Type B pancreatic cell (in vitro differentiated cells): ENCODE results near the gene MRM3. TPM values are rescaled to one million over a fixed set of nuclear protein-coding genes. Genes with fewer than 3 reads are reported as not detected.
"Not testable (repeated sequence)": the region's sequence is repeated elsewhere in the genome, so short reads cannot be mapped to it uniquely, and the experiment has no call there.

Source experiments
- DNase-seq: peaks from one replicate; pipeline ENCODE4 v3.0.0; 2021; ENCODE audit warnings: mixed read lengths; ENCODE audit not compliant: unreplicated experiment; ENCODE audit errors: extremely low spot score
- H3K27ac Mint-ChIP-seq: 2 replicates; pipeline ENCODE4 v1.8.0; 2021; ENCODE audit warnings: mild to moderate bottlenecking, mixed read lengths
- H3K27me3 Mint-ChIP-seq: 2 replicates; pipeline ENCODE4 v1.8.0; 2021; ENCODE audit warnings: mixed read lengths
- H3K36me3 Mint-ChIP-seq: 2 replicates; pipeline ENCODE4 v1.8.0; 2021; ENCODE audit warnings: mixed read lengths
- H3K4me1 Mint-ChIP-seq: one replicate; pipeline ENCODE4 v1.8.0; 2021; ENCODE audit warnings: mixed read lengths; ENCODE audit not compliant: unreplicated experiment
- H3K4me3 Mint-ChIP-seq: 2 replicates; pipeline ENCODE4 v1.8.0; 2021; ENCODE audit warnings: mild to moderate bottlenecking, mixed read lengths
- H3K9me3 Mint-ChIP-seq: 2 replicates; pipeline ENCODE4 v1.8.0; 2021; ENCODE audit warnings: mixed read lengths
- total RNA-seq: library from RNA; stranded (reverse); gene quantifications from 2 replicates; pipeline ENCODE4 v1.2.1, GENCODE V29; 2021; ENCODE audit warnings: low replicate concordance
- TF ChIP-seq, protein P1 (sequence below): fragments of 200-600 bp; sonication (generic); conservative IDR thresholded peaks from 2 replicates; pipeline ENCODE4 v1.5.0; 2021; ENCODE audit warnings: antibody characterized with exemption, mild to moderate bottlenecking

Gene MRM3
- total RNA-seq, 1 donor from 2014 or later: 21.3 TPM

DNA sequence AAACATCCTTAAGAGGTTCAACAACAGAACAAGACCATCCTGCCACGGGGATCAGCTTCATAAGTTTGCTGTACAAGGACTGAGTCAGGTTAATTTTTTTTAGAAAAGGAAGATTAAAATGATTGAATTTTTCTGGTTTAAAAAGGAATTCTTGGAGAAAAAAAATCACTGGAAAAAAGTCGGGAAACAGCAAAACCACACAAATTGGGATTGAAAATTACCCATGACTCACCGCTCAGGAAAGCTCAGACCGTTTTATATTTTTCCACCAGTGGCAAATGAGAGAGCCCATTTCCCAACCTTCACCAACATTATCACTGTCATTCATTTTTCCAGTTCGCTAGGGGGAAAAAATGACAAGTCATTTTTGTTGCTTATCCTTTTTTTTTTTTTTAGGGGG is 46.6 kb downstream of the MRM3 start:
- TF ChIP-seq, protein P1, sequence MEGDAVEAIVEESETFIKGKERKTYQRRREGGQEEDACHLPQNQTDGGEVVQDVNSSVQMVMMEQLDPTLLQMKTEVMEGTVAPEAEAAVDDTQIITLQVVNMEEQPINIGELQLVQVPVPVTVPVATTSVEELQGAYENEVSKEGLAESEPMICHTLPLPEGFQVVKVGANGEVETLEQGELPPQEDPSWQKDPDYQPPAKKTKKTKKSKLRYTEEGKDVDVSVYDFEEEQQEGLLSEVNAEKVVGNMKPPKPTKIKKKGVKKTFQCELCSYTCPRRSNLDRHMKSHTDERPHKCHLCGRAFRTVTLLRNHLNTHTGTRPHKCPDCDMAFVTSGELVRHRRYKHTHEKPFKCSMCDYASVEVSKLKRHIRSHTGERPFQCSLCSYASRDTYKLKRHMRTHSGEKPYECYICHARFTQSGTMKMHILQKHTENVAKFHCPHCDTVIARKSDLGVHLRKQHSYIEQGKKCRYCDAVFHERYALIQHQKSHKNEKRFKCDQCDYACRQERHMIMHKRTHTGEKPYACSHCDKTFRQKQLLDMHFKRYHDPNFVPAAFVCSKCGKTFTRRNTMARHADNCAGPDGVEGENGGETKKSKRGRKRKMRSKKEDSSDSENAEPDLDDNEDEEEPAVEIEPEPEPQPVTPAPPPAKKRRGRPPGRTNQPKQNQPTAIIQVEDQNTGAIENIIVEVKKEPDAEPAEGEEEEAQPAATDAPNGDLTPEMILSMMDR: no peak
- H3K27me3 Mint-ChIP-seq: no peaks in the 10 kb centered on the region

DNA sequence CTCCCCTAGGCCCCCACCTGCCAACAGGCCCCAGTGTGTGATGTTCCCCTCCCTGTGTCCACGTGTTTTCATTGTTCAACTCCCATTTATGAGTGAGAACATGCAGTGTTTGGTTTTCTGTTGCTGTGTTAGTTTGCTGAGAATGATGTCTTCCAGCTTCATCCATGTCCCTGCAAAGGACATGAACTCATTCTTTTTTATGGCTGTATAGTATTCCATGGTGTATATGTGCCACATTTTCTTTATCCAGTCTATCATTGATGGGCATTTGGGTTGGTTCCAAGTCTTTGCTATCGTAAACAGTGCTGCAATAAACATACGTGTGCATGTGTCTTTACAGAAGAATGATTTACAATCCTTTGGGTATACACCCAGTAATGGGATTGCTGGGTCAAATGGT is 47.5 kb downstream of the MRM3 start:
- not testable (repeated sequence) for H3K4me3 Mint-ChIP-seq, H3K36me3 Mint-ChIP-seq, H3K9me3 Mint-ChIP-seq, H3K27me3 Mint-ChIP-seq, H3K27ac Mint-ChIP-seq, H3K4me1 Mint-ChIP-seq, DNase-seq

More for the DNA sequence above, 46.6 kb downstream of the MRM3 start:
- Mint-ChIP-seq H3K27ac (no peak overlapping the region), H3K36me3 (peaks cover 9% of the 10 kb centered on the region), H3K9me3 (peaks cover 5% of the 10 kb centered on the region), H3K4me1 (no peaks in the 10 kb centered on the region), H3K4me3 (no peak overlapping the region)
- no peak for DNase-seq

DNA sequence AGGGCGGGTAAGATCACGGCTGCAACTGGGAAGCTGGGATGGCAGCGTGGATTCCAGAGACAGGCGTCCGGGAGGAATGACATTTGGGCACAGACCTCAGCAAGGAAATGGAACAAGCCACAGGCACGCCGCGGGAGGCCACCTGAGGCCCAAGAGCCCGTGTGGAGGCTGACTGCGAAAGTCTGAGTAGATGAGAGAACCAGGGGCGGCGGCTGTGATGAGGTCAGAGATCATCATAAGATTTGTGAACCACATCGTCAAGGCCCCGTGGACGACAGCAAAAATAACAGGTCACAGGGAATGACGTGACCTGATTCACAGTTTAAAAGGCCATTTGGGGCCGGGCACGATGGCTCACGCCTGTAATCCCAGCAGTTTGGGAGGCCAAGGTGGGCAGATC is 48.2 kb downstream of the MRM3 start:
- no peaks in the 10 kb centered on the region for H3K4me1 Mint-ChIP-seq

DNA sequence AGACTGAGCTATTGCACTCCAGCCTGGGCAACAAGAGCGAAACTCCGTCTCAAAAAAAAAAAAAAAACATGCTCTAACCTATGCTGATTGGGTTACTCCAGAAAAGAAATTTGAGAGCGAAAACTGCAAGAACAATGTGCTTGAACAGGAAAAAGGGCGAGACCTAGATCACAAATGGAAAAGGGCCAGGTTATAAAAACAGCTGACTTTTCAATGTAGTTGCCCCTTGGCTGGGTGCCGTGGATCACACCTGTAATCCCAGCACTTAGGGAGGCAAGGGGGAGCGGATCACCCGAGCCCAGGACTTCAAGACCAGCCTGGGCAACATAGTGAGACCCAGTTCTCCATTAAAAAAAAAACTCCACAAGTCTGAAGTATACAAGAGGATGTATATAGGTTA is 48.8 kb downstream of the MRM3 start:
- Mint-ChIP-seq H3K4me1 (no peaks in the 10 kb centered on the region), H3K4me3 (no peak overlapping the region), H3K36me3 (peaks cover 8% of the 10 kb centered on the region), H3K27ac (no peak overlapping the region), H3K9me3 (peaks cover 5% of the 10 kb centered on the region), H3K27me3 (no peaks in the 10 kb centered on the region)
- DNase-seq: no peak
- TF ChIP-seq, protein P1: no peak

More for the DNA sequence above, 48.2 kb downstream of the MRM3 start:
- H3K27me3 Mint-ChIP-seq: no peaks in the 10 kb centered on the region
- no peak for DNase-seq
- TF ChIP-seq, protein P1: no peak
- peaks cover 5% of the 10 kb centered on the region for H3K9me3 Mint-ChIP-seq
- peaks cover 12% of the 10 kb centered on the region for H3K36me3 Mint-ChIP-seq
- no peak overlapping the region for H3K27ac Mint-ChIP-seq
- no peak overlapping the region for H3K4me3 Mint-ChIP-seq

DNA sequence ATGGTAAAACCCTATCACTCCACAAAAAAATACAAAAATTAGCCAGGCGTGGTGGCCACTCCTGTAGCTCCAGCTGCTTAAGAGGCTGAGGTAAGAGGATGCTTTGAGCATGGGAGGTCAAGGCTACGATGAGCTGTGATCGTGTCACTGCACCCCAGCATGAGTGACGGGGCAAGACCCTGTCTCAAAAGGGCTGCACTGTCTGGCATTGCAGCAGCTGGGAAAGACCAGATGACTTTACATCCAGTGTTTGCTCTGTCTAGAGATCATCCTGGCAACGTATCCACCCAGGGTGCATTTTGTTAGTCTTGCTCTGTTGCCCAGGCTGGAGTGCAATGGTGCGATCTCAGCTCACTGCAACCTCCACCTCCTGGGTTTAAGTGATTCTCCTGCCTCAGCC is 52.0 kb downstream of the MRM3 start:
- TF ChIP-seq, protein P1: no peak
- peaks cover 4% of the 10 kb centered on the region for H3K4me1 Mint-ChIP-seq
- H3K27me3 Mint-ChIP-seq: no peaks in the 10 kb centered on the region
- peaks cover 13% of the 10 kb centered on the region for H3K36me3 Mint-ChIP-seq
- H3K9me3 Mint-ChIP-seq: peaks cover 5% of the 10 kb centered on the region
- DNase-seq: no peak
- H3K27ac Mint-ChIP-seq: no peak overlapping the region
- H3K4me3 Mint-ChIP-seq: no peak overlapping the region

GRCh38 chr17:835263-835662 is 53.1 kb downstream of the MRM3 start:
- TF ChIP-seq, protein P1: no peak
- Mint-ChIP-seq H3K4me3 (no peak overlapping the region), H3K9me3 (peaks cover 1% of the 10 kb centered on the region), H3K4me1 (peaks cover 4% of the 10 kb centered on the region), H3K27me3 (no peaks in the 10 kb centered on the region), H3K36me3 (peaks cover 13% of the 10 kb centered on the region), H3K27ac (no peak overlapping the region)
- no peak for DNase-seq

- not testable (repeated sequence) for H3K27me3 Mint-ChIP-seq, H3K4me3 Mint-ChIP-seq, DNase-seq, H3K9me3 Mint-ChIP-seq, H3K4me1 Mint-ChIP-seq, H3K27ac Mint-ChIP-seq
- H3K36me3 Mint-ChIP-seq: peaks cover 13% of the 10 kb centered on the region
These were observed 53.6 kb downstream of the MRM3 start for GRCh38 chr17:835721-836120.
